IMR-90 (cell line): ENCODE measurements around the gene SLF2. TPM values are rescaled to one million over a fixed set of nuclear protein-coding genes. Genes with fewer than 3 reads are reported as not detected.

Experiments used
- ATAC-seq: fragments of 200-7000 bp; cut with Tn5 transposase; 2 replicates; pipeline ENCODE4 v1.9.1; 2020; ENCODE audit warnings: low read depth, mild to moderate bottlenecking, moderate library complexity
- BruUV-seq: library from RNA; stranded (reverse); fragments of 400-500 nt; replicated peaks from 2 replicates; lab custom pipeline; 2021; lab: Mats Ljungman, UMichigan
- CTCF ChIA-PET: fragments of 300-600 bp; formaldehyde crosslinking; extraction: SDS; loops from one replicate; lab custom pipeline; 2021; ENCODE audit warnings: antibody characterized with exemption; lab: Yijun Ruan, JAX
- POLR2A ChIA-PET: fragments of 300-600 bp; sonication (Branson Sonifier 250); formaldehyde crosslinking; loops from one replicate; lab custom pipeline; 2022; ENCODE audit warnings: antibody characterized with exemption; ENCODE audit not compliant: unreplicated experiment; lab: Charles Lee
- DNase-seq: peaks from one replicate; pipeline ENCODE4 v3.0.0; 2013
- H2AFZ ChIP-seq: replicated peaks from 2 replicates; pipeline ENCODE3; 2013; ENCODE audit warnings: low read length, mild to moderate bottlenecking; ENCODE audit not compliant: poor library complexity
- H2AK5ac ChIP-seq: 2 replicates; pipeline ENCODE4 v1.6.1; 2013; ENCODE audit warnings: low read depth, low read length, inconsistent platforms
- H2AK9ac ChIP-seq: replicated peaks from 2 replicates; pipeline ENCODE3; 2013; ENCODE audit warnings: mild to moderate bottlenecking, low read depth, low read length, moderate library complexity; ENCODE audit not compliant: poor library complexity
- H2BK120ac ChIP-seq: 2 replicates; pipeline ENCODE4 v1.6.1; 2013; ENCODE audit warnings: low read depth, low read length, inconsistent platforms
- H2BK15ac ChIP-seq: 3 replicates; pipeline ENCODE4 v1.6.1; 2013; ENCODE audit warnings: low read depth, low read length, inconsistent platforms
- H2BK20ac ChIP-seq: 2 replicates; pipeline ENCODE4 v1.6.1; 2013; ENCODE audit warnings: low read depth, mild to moderate bottlenecking, inconsistent platforms, low read length, moderate library complexity
- H2BK5ac ChIP-seq: 2 replicates; pipeline ENCODE4 v1.6.1; 2013; ENCODE audit warnings: mild to moderate bottlenecking, low read depth, low read length, inconsistent platforms; ENCODE audit not compliant: poor library complexity, severe bottlenecking
- H3K14ac ChIP-seq: replicated peaks from 2 replicates; pipeline ENCODE4 v1.6.1; 2013; ENCODE audit warnings: low read depth, low read length, inconsistent platforms
- H3K18ac ChIP-seq: 2 replicates; pipeline ENCODE4 v1.6.1; 2013; ENCODE audit warnings: low read depth, low read length, control low read depth
- H3K23ac ChIP-seq: 2 replicates; pipeline ENCODE4 v1.6.1; 2013; ENCODE audit warnings: low read depth, low read length, inconsistent platforms
- H3K27ac ChIP-seq: 2 replicates; pipeline ENCODE4 v1.5.1; 2013; ENCODE audit warnings: mild to moderate bottlenecking, control low read depth, low read length; ENCODE audit not compliant: insufficient read depth
- H3K27me3 ChIP-seq: 2 replicates; pipeline ENCODE4 v1.6.1; 2013; ENCODE audit warnings: low read length; ENCODE audit not compliant: control insufficient read depth, insufficient read depth
- H3K36me3 ChIP-seq: 2 replicates; pipeline ENCODE4 v1.6.1; 2013; ENCODE audit warnings: low read length, mixed read lengths; ENCODE audit not compliant: control insufficient read depth, insufficient read depth
- H3K4ac ChIP-seq: 2 replicates; pipeline ENCODE4 v1.6.1; 2013; ENCODE audit warnings: low read depth, low read length, inconsistent platforms
- H3K4me1 ChIP-seq: 2 replicates; pipeline ENCODE4 v1.6.1; 2013; ENCODE audit warnings: low read length, mixed read lengths; ENCODE audit not compliant: control insufficient read depth, insufficient read depth
- H3K4me2 ChIP-seq: 2 replicates; pipeline ENCODE4 v1.6.1; 2013; ENCODE audit warnings: low read depth, mild to moderate bottlenecking, control low read depth, low read length, moderate library complexity
- H3K4me3 ChIP-seq: 2 replicates; pipeline ENCODE4 v1.5.1; 2013; ENCODE audit warnings: low read depth, mild to moderate bottlenecking, control low read depth, low read length, moderate library complexity; ENCODE audit not compliant: insufficient read depth
- H3K56ac ChIP-seq: 2 replicates; pipeline ENCODE4 v1.6.1; 2013; ENCODE audit warnings: low read length, inconsistent platforms; ENCODE audit not compliant: insufficient read depth; ENCODE audit errors: extremely low read depth
- H3K79me1 ChIP-seq, 2 experiments: 2 replicates each; pipeline ENCODE4 v1.6.1; 2013; ENCODE audit warnings: low read length in 2 of 2, inconsistent platforms in 1 of 2, low read depth in 1 of 2
- H3K9ac ChIP-seq: 2 replicates; pipeline ENCODE4 v1.6.1; 2013; ENCODE audit warnings: low read depth, low read length, control low read depth
- H3K9me1 ChIP-seq: 2 replicates; pipeline ENCODE4 v1.6.1; 2013; ENCODE audit warnings: low read length, inconsistent platforms; ENCODE audit not compliant: insufficient read depth
- H3K9me3 ChIP-seq: 2 replicates; pipeline ENCODE4 v1.6.1; 2013; ENCODE audit warnings: low read length; ENCODE audit not compliant: control insufficient read depth, insufficient read depth
- H4K20me1 ChIP-seq: 2 replicates; pipeline ENCODE4 v1.6.1; 2013; ENCODE audit warnings: low read length, inconsistent platforms; ENCODE audit not compliant: insufficient read depth
- H4K5ac ChIP-seq: 2 replicates; pipeline ENCODE4 v1.6.1; 2013; ENCODE audit warnings: mild to moderate bottlenecking, low read depth, low read length, control low read depth
- H4K8ac ChIP-seq, 2 experiments: 2 replicates each; pipeline ENCODE4 v1.6.1; 2013; ENCODE audit warnings: low read depth in 2 of 2, low read length in 2 of 2, control low read depth in 1 of 2, inconsistent platforms in 1 of 2
- H4K91ac ChIP-seq: 2 replicates; pipeline ENCODE4 v1.6.1; 2013; ENCODE audit warnings: low read depth, low read length, inconsistent platforms; ENCODE audit not compliant: insufficient read depth
- BHLHE40 ChIP-seq: fragments of 150-350 bp; IDR thresholded peaks from 2 replicates; pipeline ENCODE4 v1.6.1; 2016; ENCODE audit warnings: mild to moderate bottlenecking, low read depth, low read length
- CEBPB ChIP-seq: IDR thresholded peaks from 2 replicates; pipeline ENCODE4 v1.6.1; 2012; ENCODE audit warnings: low read depth, low read length, improper control_type of control experiment
- CHD1 ChIP-seq: IDR thresholded peaks from 2 replicates; pipeline ENCODE4 v1.6.1; 2012; ENCODE audit warnings: low read depth, low read length, improper control_type of control experiment
- CTCF ChIP-seq: conservative IDR thresholded peaks from 2 replicates; pipeline ENCODE4 v1.5.1; 2012; ENCODE audit warnings: mild to moderate bottlenecking, low read depth, low read length, improper control_type of control experiment
- ELK1 ChIP-seq: fragments of 150-350 bp; IDR thresholded peaks from 2 replicates; pipeline ENCODE4 v1.6.1; 2016; ENCODE audit warnings: low read depth, mild to moderate bottlenecking, low read length, moderate library complexity, borderline replicate concordance
- FOS ChIP-seq: fragments of 150-350 bp; IDR thresholded peaks from 2 replicates; pipeline ENCODE4 v1.6.1; 2016; ENCODE audit warnings: low read depth, low read length
- MAFK ChIP-seq: IDR thresholded peaks from 2 replicates; pipeline ENCODE4 v1.6.1; 2012; ENCODE audit warnings: low read depth, low read length, improper control_type of control experiment
- MAZ ChIP-seq: IDR thresholded peaks from 2 replicates; pipeline ENCODE4 v1.6.1; 2012; ENCODE audit warnings: low read depth, mild to moderate bottlenecking, low read length, improper control_type of control experiment, moderate library complexity, borderline replicate concordance
- MXI1 ChIP-seq: IDR thresholded peaks from 2 replicates; pipeline ENCODE4 v1.6.1; 2012; ENCODE audit warnings: low read depth, mild to moderate bottlenecking, low read length, moderate library complexity, borderline replicate concordance
- NFE2L2 ChIP-seq: fragments of 150-350 bp; IDR thresholded peaks from 2 replicates; pipeline ENCODE4 v1.6.1; 2016; ENCODE audit warnings: low read depth, mild to moderate bottlenecking, low read length
- POLR2A ChIP-seq: IDR thresholded peaks from 2 replicates; pipeline ENCODE4 v1.6.1; 2012; ENCODE audit warnings: mild to moderate bottlenecking, low read depth, low read length
- RAD21 ChIP-seq: IDR thresholded peaks from 2 replicates; pipeline ENCODE4 v1.6.1; 2012; ENCODE audit warnings: low read length, improper control_type of control experiment
- RCOR1 ChIP-seq: IDR thresholded peaks from 2 replicates; pipeline ENCODE4 v1.6.1; 2012; ENCODE audit warnings: mild to moderate bottlenecking, low read length, improper control_type of control experiment; ENCODE audit not compliant: insufficient replicate concordance
- RFX5 ChIP-seq: IDR thresholded peaks from 2 replicates; pipeline ENCODE4 v1.8.0; 2012; ENCODE audit warnings: low read depth, mild to moderate bottlenecking, low read length, moderate library complexity
- SMC3 ChIP-seq: fragments of 150-350 bp; IDR thresholded peaks from 2 replicates; pipeline ENCODE4 v1.6.1; 2016; ENCODE audit warnings: low read depth, mild to moderate bottlenecking, antibody characterized with exemption, low read length, moderate library complexity
- USF2 ChIP-seq: fragments of 150-350 bp; IDR thresholded peaks from 2 replicates; pipeline ENCODE4 v1.6.1; 2017; ENCODE audit warnings: mild to moderate bottlenecking, antibody characterized with exemption, low read length, low read depth
- WGBS, 2 experiments: methylation state at CpG; one replicate each; pipeline versions ENCODE4 v1.1.5 to v1.1.7; 2013; ENCODE audit warnings: missing lambda C conversion rate in 2 of 2; ENCODE audit not compliant: insufficient read length in 1 of 2; ENCODE audit errors: extremely low coverage in 2 of 2; 5-methylcytosine and 5-hydroxymethylcytosine counted together
- dilution Hi-C: fragments of 300-500 bp; cut with HindIII; formaldehyde crosslinking; loops from one replicate; pipeline ENCODE4 v1.14.3; 2018; ENCODE audit warnings: low sequenced_read_pairs; ENCODE audit not compliant: unreplicated experiment
- in situ Hi-C: fragments of 300-500 bp; cut with MboI; formaldehyde crosslinking; loops from 3 replicates; pipeline ENCODE4 v1.14.3; 2019; ENCODE audit warnings: low sequenced_read_pairs, inconsistent platforms, mixed read lengths
- intact Hi-C: fragments of 100-400 bp; cut with micrococcal nuclease; formaldehyde crosslinking; loops from 2 replicates; pipeline ENCODE4 v1.10.0; 2022
- polyA plus RNA-seq, 3 experiments: library from polyadenylated mRNA; depleted of rRNA; stranded (reverse); fragments of >200 nt; gene quantifications; 2 replicates each; pipeline ENCODE4 v1.2.3, GENCODE V29; 2012; ENCODE audit warnings: low replicate concordance in 1 of 3
- total RNA-seq: library from RNA; depleted of rRNA; stranded (reverse); fragments of >200 nt; gene quantifications from 2 replicates; pipeline ENCODE4 v1.2.3, GENCODE V29; 2012

Gene SLF2
- total and polyA plus RNA-seq, 2 of the 4 experiments (the other 2 are of a cell fraction), result 8.5 to 21.7 TPM

GRCh38 chr10:100963826-100964225 lies 51.1 kb downstream of the SLF2 start:
- Histone ChIP-seq H3K4ac (no peak overlapping the region), H2AFZ (no peak overlapping the region), H3K9me1 (peaks cover 9% of the 10 kb centered on the region; the same call in 1 of the 2 replicates), H3K27me3 (no peaks in the 10 kb centered on the region), H3K79me1 (0 out of 4 replicates have a peak, but pooled peaks cover 0 to 5% of the 10 kb centered on the region in 2 experiments), H2BK5ac (no peak overlapping the region), H3K56ac (no peak overlapping the region), H2BK20ac (no peak overlapping the region), H2BK120ac (no peak overlapping the region), H4K8ac (no peak overlapping the region), H3K9ac (no peak overlapping the region), H3K14ac (no peak overlapping the region), H3K9me3 (no peaks in the 10 kb centered on the region), H2AK9ac (no peak overlapping the region), H2BK15ac (no peak overlapping the region), H2AK5ac (no peak overlapping the region), H3K18ac (no peak overlapping the region), H4K5ac (no peak overlapping the region), H3K4me3 (no peak overlapping the region), H4K20me1 (no peaks in the 10 kb centered on the region), H3K23ac (no peak overlapping the region), H3K4me2 (no peak overlapping the region), H3K36me3 (peaks cover 14% of the 10 kb centered on the region), H4K91ac (no peak overlapping the region), H3K27ac (no peak overlapping the region), H3K4me1 (peaks cover under 1% of the 10 kb centered on the region)
- WGBS, 2 experiments, result no CpG with 5 or more reads among the region's 1 CpG
- dilution Hi-C loops (no loop called here), intact Hi-C loops (loop anchor here (5.0 kb wide), 1 partner anchor 37 kb away; no protein-coding TSS in a partner anchor), in situ Hi-C loops (no loop called here)
- BruUV-seq, result no TSS peak
- CTCF ChIA-PET, result no interaction called here
- no peak for TF ChIP-seq CTCF
- no peak for TF ChIP-seq RFX5
- TF ChIP-seq CEBPB, result no peak
- no peak for TF ChIP-seq USF2
- no peak for TF ChIP-seq POLR2A
- TF ChIP-seq FOS, result no peak
- no peak for TF ChIP-seq MAZ
- no peak for TF ChIP-seq RAD21
- TF ChIP-seq NFE2L2, result no peak
- TF ChIP-seq MXI1, result no peak
- no peak for TF ChIP-seq ELK1
- no peak for TF ChIP-seq BHLHE40
- TF ChIP-seq RCOR1, result no peak
- TF ChIP-seq MAFK, result no peak
- TF ChIP-seq SMC3, result no peak
- TF ChIP-seq CHD1, result no peak
- ATAC-seq (no peak), DNase-seq (no peak)
- POLR2A ChIA-PET, result no interaction called here
